Activated CD4-positive, alpha-beta memory T cell treated with anti-CD3 and anti-CD28 coated beads, Interleukin-2, amount 10 ng/mL, durations not matched to agents 7 days and 5 days (primary cell): ENCODE results near the gene SRP14. TPM values are rescaled to one million over a fixed set of nuclear protein-coding genes. Genes with fewer than 3 reads are reported as not detected.

Experiments
- CTCF ChIA-PET: fragments of 350-600 bp; sonication (Branson Sonifier 250); formaldehyde crosslinking; loops from one replicate; lab custom pipeline; 2021; ENCODE audit warnings: antibody characterized with exemption, inconsistent platforms; lab: Charles Lee
- POLR2A ChIA-PET: fragments of 350-600 bp; sonication (Branson Sonifier 250); formaldehyde crosslinking; loops from one replicate; lab custom pipeline; 2021; ENCODE audit warnings: antibody characterized with exemption; lab: Charles Lee
- DNase-seq: peaks from one replicate; pipeline ENCODE4 v3.0.0-alpha.2; 2020
- H3K27ac Mint-ChIP-seq: one replicate; pipeline ENCODE4 v1.8.0; 2021; ENCODE audit warnings: mild to moderate bottlenecking, mixed read lengths
- H3K27me3 Mint-ChIP-seq: one replicate; pipeline ENCODE4 v1.8.0; 2021; ENCODE audit warnings: mixed read lengths
- H3K36me3 Mint-ChIP-seq: one replicate; pipeline ENCODE4 v1.8.0; 2021; ENCODE audit warnings: low read depth, mixed read lengths
- H3K4me1 Mint-ChIP-seq: one replicate; pipeline ENCODE4 v1.8.0; 2021; ENCODE audit warnings: mixed read lengths
- H3K4me3 Mint-ChIP-seq: one replicate; pipeline ENCODE4 v1.8.0; 2021; ENCODE audit warnings: mild to moderate bottlenecking, mixed read lengths
- H3K9me3 Mint-ChIP-seq: one replicate; pipeline ENCODE4 v1.8.0; 2021; ENCODE audit warnings: mixed read lengths
- total RNA-seq, 2 experiments: library from RNA; stranded (reverse); gene quantifications; one replicate each; pipeline ENCODE4 v1.2.3, GENCODE V29; 2021

SRP14 gene
- total RNA-seq, result 100 to 1,000 TPM; 150 to 153 TPM

GRCh38 chr15:40038638-40039543 lies at the start of gene SRP14:
Gene SRP14, minus strand, starts transcription at chr15:40039181. Its CDS starts 65 bp downstream, at chr15:40039116.
- ChIA-PET POLR2A (interaction anchor here (0.9 to 4.9 kb wide), 14 partner anchors 9 to 269 kb away, joined by 3 to 46 read pairs (median 7); partner anchors contain the start of genes BMF, BUB1B, EIF2AK4 and FSIP1), CTCF (interaction anchor here (0.7 to 4.9 kb wide), 12 partner anchors 10 to 271 kb away, joined by 3 to 20 read pairs (median 4); partner anchors contain the start of genes BMF and BUB1B)
- Mint-ChIP-seq H3K27me3 (no peaks in the 10 kb centered on the region), H3K4me3 (peak within 1 kb of the TSS; percentile 100), H3K4me1 (peaks cover 56% of the 10 kb centered on the region), H3K27ac (peak within 1 kb of the TSS; percentile 95), H3K9me3 (no peaks in the 10 kb centered on the region), H3K36me3 (peaks cover 50% of the 10 kb centered on the region)
- peak; percentile 94 for DNase-seq

GRCh38 chr15:40087991-40088928 lies 49.3 kb upstream of the SRP14 start:
- H3K9me3 Mint-ChIP-seq, result no peaks in the 10 kb centered on the region
- no peak overlapping the region for H3K4me3 Mint-ChIP-seq
- peaks cover 23% of the 10 kb centered on the region for H3K27me3 Mint-ChIP-seq
- H3K4me1 Mint-ChIP-seq, result peaks cover 14% of the 10 kb centered on the region
- H3K36me3 Mint-ChIP-seq, result peaks cover 4% of the 10 kb centered on the region
- no peak overlapping the region for H3K27ac Mint-ChIP-seq
- DNase-seq, result no peak
- POLR2A ChIA-PET, result no interaction called here
- CTCF ChIA-PET, result interaction anchor here (0.9 to 1.2 kb wide), 4 partner anchors 9 to 18 kb away, joined by 3 to 4 read pairs (median 3); no protein-coding TSS in a partner anchor

- Mint-ChIP-seq H3K4me1 (peaks cover 14% of the 10 kb centered on the region), H3K9me3 (no peaks in the 10 kb centered on the region), H3K4me3 (no peak overlapping the region), H3K27ac (no peak overlapping the region), H3K27me3 (peaks cover 31% of the 10 kb centered on the region), H3K36me3 (peaks cover 4% of the 10 kb centered on the region)
- no peak for DNase-seq
- POLR2A ChIA-PET, result interaction anchor here (2.2 kb wide), 1 partner anchor 11 kb away, joined by 8 read pairs; no protein-coding TSS in a partner anchor
- CTCF ChIA-PET, result interaction anchor here (0.6 to 1.2 kb wide), 5 partner anchors 8 to 615 kb away, joined by 3 to 4 read pairs (median 3); no protein-coding TSS in a partner anchor
Measured at GRCh38 chr15:40087068-40087810, 48.3 kb upstream of the SRP14 start.

GRCh38 chr15:40085266-40085665 lies 46.3 kb upstream of the SRP14 start:
- Mint-ChIP-seq H3K27me3 (peaks cover 49% of the 10 kb centered on the region), H3K9me3 (no peaks in the 10 kb centered on the region), H3K27ac (no peak overlapping the region), H3K36me3 (no peaks in the 10 kb centered on the region), H3K4me3 (no peak overlapping the region), H3K4me1 (peaks cover 26% of the 10 kb centered on the region)
- POLR2A ChIA-PET, result no interaction called here
- DNase-seq, result no peak
- CTCF ChIA-PET, result no interaction called here

- CTCF ChIA-PET, result interaction anchor here (1.5 kb wide), 1 partner anchor 20 kb away, joined by 6 read pairs; no protein-coding TSS in a partner anchor
- Mint-ChIP-seq H3K27ac (no peak overlapping the region), H3K27me3 (peaks cover 52% of the 10 kb centered on the region), H3K4me3 (no peak overlapping the region), H3K4me1 (peaks cover 29% of the 10 kb centered on the region), H3K9me3 (no peaks in the 10 kb centered on the region), H3K36me3 (no peaks in the 10 kb centered on the region)
- DNase-seq, result no peak
- POLR2A ChIA-PET, result no interaction called here
Measured at GRCh38 chr15:40084650-40085049, 45.7 kb upstream of the SRP14 start.

GRCh38 chr15:40082195-40082883 lies 43.4 kb upstream of the SRP14 start:
- H3K9me3 Mint-ChIP-seq, result no peaks in the 10 kb centered on the region
- no peak overlapping the region for H3K27ac Mint-ChIP-seq
- no peak overlapping the region for H3K4me3 Mint-ChIP-seq
- DNase-seq, result no peak
- H3K36me3 Mint-ChIP-seq, result no peaks in the 10 kb centered on the region
- ChIA-PET CTCF (no interaction called here), POLR2A (no interaction called here)
- H3K4me1 Mint-ChIP-seq, result peaks cover 29% of the 10 kb centered on the region
- H3K27me3 Mint-ChIP-seq, result peaks cover 64% of the 10 kb centered on the region

GRCh38 chr15:40081691-40082194 lies 42.8 kb upstream of the SRP14 start:
- ChIA-PET POLR2A (interaction anchor here (0.7 kb wide), 1 partner anchor 20 kb away, joined by 3 read pairs; no protein-coding TSS in a partner anchor), CTCF (no interaction called here)
- Mint-ChIP-seq H3K4me1 (peaks cover 29% of the 10 kb centered on the region), H3K9me3 (no peaks in the 10 kb centered on the region), H3K4me3 (peak overlapping the region; percentile 34), H3K27ac (no peak overlapping the region), H3K27me3 (peaks cover 64% of the 10 kb centered on the region), H3K36me3 (no peaks in the 10 kb centered on the region)
- DNase-seq, result no peak

GRCh38 chr15:40080847-40081246 lies 41.9 kb upstream of the SRP14 start:
- no peak overlapping the region for H3K4me3 Mint-ChIP-seq
- H3K4me1 Mint-ChIP-seq, result peaks cover 29% of the 10 kb centered on the region
- no peaks in the 10 kb centered on the region for H3K9me3 Mint-ChIP-seq
- ChIA-PET POLR2A (no interaction called here), CTCF (no interaction called here)
- no peak overlapping the region for H3K27ac Mint-ChIP-seq
- no peak for DNase-seq
- H3K27me3 Mint-ChIP-seq, result peaks cover 61% of the 10 kb centered on the region
- H3K36me3 Mint-ChIP-seq, result no peaks in the 10 kb centered on the region

GRCh38 chr15:40080104-40080503 lies 41.1 kb upstream of the SRP14 start:
- ChIA-PET POLR2A (no interaction called here), CTCF (interaction anchor here (1.8 kb wide), 1 partner anchor 25 kb away, joined by 8 read pairs; no protein-coding TSS in a partner anchor)
- H3K4me3 Mint-ChIP-seq, result no peak overlapping the region

GRCh38 chr15:40079456-40079855 lies 40.5 kb upstream of the SRP14 start:
- DNase-seq, result no peak
- POLR2A ChIA-PET, result no interaction called here
- Mint-ChIP-seq H3K36me3 (no peaks in the 10 kb centered on the region), H3K4me1 (peaks cover 25% of the 10 kb centered on the region), H3K27ac (no peak overlapping the region), H3K27me3 (peaks cover 50% of the 10 kb centered on the region), H3K4me3 (no peak overlapping the region), H3K9me3 (no peaks in the 10 kb centered on the region)
- CTCF ChIA-PET, result interaction anchor here (1.1 to 1.8 kb wide), 2 partner anchors 8 to 25 kb away, joined by 3 to 8 read pairs; no protein-coding TSS in a partner anchor

More at GRCh38 chr15:40080104-40080503, 41.1 kb upstream of the SRP14 start:
- DNase-seq, result no peak
- no peaks in the 10 kb centered on the region for H3K36me3 Mint-ChIP-seq
- H3K4me1 Mint-ChIP-seq, result peaks cover 26% of the 10 kb centered on the region
- H3K27me3 Mint-ChIP-seq, result peaks cover 57% of the 10 kb centered on the region
- no peak overlapping the region for H3K27ac Mint-ChIP-seq
- no peaks in the 10 kb centered on the region for H3K9me3 Mint-ChIP-seq

GRCh38 chr15:40075298-40076044 lies 36.5 kb upstream of the SRP14 start:
- ChIA-PET CTCF (no interaction called here), POLR2A (interaction anchor here (1.4 kb wide), 1 partner anchor 24 kb away, joined by 4 read pairs; no protein-coding TSS in a partner anchor)
- Mint-ChIP-seq H3K4me1 (peaks cover 12% of the 10 kb centered on the region), H3K27ac (no peak overlapping the region), H3K4me3 (no peak overlapping the region), H3K27me3 (peaks cover 17% of the 10 kb centered on the region), H3K9me3 (no peaks in the 10 kb centered on the region), H3K36me3 (no peaks in the 10 kb centered on the region)
- DNase-seq, result no peak
